ENCODE data around the gene TLR10.
"Not testable (repeated sequence)": the region's sequence is repeated elsewhere in the genome, so short reads cannot be mapped to it uniquely, and the experiment has no call there.

The TLR10 gene

DNA sequence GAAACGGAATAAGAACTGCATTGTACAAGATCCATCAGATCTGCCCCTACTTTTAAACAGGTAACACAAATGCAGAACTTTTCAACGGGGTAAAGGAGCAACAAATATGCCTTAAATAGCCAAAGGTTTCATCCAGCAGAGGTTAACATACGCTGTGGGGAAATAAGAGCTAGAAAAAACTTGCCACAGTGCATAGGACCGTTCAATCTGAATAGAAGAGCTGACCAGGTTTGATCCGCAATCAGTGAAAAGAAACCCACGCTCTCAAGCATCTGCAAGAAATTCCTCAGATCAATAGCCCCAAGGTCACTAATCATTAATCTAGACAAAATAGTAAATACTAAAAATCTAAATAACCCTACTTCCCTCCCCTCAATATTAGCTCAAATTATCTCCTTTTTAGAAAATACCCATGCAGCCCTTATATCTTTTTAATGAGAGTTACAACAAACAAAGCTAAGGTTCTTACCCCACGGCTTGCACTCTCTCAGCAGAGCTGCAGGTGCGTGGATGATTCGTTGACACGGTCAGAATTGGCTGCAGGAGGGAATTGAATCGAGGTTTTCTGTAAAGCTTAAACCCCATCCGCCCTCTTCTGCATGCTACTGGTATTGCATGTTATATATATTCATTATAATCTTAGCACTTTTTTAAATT is at the start of gene TLR10:
Gene TLR10, minus strand, starts transcription at position 539 of the 657 bp plus-strand sequence. CDS start 7,400 bp downstream, outside the sequence.
- DNase-seq (ENCODE audit: low spot score), result peak; percentile 95

DNA sequence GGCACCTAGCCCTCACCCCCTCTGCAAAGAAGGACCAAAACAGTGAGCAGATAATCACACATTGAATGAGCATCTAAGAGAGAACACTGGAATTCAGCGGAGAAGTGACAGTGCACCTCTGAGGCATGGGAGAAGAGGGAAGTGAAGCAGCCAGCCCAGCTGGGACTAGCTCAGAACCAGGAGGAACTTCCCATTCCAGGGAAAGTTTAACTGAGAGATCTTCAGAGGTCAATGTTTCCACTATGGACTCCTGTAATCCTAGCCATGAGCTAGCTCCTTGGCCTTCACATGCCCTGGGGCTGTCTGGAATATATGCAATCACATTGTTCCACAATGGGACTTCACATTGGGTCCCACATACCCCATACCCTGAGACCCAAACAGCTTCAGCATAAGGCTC is 49.4 kb upstream of the TLR10 start:
- DNase-seq (ENCODE audit: low spot score), result no peak

GRCh38 chr4:38831653-38832052 is 48.9 kb upstream of the TLR10 start:
- no peak for DNase-seq (ENCODE audit: low spot score)

DNA sequence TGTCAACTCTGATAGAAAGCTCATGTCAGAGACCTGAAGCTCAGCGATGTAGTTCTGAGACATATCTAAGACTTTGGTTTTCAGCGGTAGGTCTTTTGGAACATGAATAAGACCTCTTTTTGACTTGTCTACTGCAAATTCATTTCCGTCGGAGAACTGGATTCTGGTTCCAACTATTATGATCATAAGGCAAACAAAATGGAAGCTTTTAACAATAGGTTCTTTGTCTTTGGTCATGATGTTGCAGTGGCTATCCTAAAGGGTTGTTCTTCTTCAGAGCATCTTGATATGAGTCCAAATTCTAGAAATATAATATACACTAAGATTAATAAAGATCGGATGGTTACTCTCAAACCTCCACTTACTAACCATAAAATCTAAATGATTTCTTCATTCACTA is 46.4 kb upstream of the TLR10 start:
- DNase-seq (ENCODE audit: low spot score), result no peak

DNA sequence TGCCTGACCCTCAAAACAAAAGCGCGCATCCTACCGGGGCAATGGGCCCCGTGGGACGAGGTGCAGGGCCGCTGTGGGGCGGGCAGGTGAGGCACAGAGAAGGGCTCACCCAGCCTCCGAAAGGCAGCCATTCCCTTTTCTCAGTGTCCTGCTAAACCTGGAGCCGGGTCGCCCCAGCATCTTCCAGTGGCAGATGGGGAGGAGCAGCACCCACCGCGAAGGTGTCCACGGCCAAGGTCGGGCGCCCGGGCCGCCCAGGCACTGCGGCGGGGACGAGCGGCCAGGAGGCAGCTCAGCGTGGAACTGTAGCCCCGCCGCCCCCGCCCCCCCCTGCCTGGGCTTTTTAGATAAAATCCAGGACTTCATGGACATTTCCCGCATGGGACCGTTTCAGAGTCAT is 41.0 kb upstream of the TLR10 start:
- DNase-seq (ENCODE audit: low spot score), result no peak

DNA sequence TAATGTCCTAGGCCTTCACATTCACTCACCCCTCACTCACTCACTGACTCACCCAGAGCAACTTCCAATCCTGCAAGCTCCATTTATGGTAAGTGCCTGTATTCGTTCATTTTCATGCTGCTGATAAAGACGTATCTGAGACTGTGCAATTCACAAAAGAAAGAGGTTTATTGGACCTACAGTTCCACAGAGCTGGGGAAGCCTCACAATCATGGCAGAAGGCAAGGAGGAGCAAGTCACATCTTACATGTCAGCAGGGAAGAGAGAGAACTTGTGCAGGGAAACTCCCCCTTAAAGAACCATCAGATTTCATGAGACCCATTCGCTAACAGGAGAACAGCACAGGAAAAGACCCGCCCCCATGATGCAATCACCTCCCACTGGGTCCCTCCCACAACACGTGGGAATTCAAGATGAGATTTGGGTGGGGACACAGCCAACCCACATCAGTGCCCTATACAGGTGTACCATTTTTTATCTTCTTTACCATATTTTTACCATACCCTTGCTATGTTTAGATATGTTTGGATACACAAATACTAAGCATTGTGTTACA is 40.0 kb upstream of the TLR10 start:
- DNase-seq (ENCODE audit: low spot score), result no peak

DNA sequence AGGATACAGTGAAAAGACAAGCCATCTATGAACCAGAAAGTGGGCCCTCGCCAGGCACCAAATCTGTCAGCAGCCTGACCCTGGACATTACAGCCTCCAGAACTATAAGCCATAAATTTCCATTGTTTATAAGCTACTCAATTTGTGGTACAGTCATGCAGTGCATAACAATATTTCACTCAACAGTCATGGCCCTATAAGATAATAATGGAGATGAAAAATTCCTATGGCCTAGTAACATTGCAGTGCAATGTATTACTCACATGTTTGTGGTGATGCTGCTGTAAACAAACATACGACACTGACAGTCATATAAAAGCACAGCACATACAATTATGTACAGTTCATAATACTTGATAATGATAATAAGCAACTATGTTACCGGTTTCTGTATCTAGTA is 38.9 kb upstream of the TLR10 start:
- DNase-seq (ENCODE audit: low spot score), result no peak

DNA sequence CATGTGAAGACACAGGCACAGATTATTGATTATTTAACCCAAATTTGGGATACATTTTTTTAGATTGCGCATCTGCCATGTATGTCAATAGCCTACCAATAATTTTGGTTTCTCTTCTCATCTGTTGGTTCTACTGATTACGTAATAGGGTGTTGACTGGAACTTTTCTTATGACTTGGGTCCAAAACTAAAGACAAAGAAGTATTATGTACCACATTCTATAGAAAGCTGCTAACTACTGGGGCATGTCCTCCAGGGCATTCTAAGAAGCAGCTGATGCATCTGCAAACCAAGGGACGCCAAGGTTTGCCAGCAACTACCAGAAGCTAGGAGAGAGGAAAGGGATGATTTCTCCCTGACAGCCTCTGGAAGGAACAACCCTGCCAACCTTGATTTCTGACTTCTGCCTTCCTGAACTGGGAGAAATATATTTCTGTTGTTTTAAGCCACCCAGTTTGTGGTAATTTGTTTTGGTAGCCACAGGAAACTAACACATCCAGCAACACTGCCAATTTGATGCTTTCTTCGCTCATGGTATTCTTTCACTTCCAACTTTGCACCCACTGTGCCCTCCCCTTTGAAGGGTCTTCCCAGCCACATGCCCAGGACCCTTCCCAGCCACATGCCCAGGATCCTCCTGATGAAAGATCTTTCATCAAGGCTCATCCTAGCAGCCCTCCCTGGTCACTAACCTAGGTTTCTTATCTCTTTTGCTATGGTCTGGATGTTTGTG is 37.7 kb upstream of the TLR10 start:
- DNase-seq (ENCODE audit: low spot score), result no peak

DNA sequence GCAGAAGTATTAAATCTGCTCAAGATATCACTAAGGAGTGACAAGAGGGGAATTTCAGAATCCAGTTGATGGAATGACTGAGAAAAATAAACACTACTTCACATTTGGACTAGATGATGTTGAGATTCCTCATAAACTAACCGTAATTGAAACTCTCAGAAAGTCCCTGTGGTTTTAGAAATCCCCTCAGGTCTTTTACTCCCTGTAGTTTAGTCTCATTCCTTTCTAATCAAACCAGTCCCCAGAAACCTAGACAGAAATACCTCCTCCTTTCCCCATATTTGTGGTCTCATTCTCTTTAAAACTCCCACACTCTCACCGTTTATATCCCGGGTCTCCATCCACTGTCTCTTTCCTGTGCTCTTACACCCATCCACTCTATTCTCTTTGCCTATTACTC is 36.8 kb upstream of the TLR10 start:
- DNase-seq (ENCODE audit: low spot score), result no peak

- peak; percentile 7 for DNase-seq (ENCODE audit: low spot score)
Measured at GRCh38 chr4:38818441-38818976, 35.7 kb upstream of the TLR10 start.

DNA sequence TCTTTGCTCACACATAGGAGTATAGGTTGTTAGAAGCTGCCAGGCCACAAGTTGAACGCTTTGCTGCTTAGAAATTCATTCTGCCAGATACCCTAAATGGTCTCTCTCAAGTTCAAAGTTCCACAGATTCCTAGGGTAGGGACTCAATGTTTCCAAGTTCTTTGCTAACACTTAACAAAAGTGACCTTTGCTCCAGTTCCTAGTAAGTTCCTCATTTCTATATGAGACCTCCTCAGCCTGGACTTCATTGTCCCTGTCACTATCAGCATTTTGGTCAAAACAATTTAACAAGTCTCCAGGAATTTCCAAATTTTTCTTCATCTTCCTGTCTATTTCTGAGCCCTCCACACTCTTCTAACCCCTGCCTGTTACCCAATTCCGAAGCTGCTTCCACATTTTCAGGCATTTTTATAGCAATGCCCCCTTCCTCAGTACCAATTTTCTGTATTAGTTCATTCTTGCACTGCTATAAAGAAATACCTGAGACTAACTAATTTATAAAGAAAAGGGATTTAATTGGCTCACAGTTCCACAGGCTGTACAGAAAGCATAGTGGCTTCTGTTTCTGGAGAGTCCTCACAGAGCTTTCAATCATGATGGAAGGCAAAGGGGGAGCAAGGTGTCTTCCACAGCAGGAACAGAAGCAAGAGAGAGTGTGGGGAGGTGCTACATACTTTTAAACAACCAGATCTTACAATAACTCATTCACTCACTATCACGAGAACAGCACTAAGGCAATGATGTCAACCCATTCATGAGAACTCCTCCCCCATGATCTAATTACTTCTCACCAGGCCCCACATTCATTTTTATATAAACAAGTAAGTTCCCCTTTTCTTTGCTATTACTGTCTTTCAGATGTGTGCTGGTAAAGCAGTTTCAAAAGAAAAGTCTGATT is 33.3 kb upstream of the TLR10 start:
- DNase-seq (ENCODE audit: low spot score), result peak; percentile 90

DNA sequence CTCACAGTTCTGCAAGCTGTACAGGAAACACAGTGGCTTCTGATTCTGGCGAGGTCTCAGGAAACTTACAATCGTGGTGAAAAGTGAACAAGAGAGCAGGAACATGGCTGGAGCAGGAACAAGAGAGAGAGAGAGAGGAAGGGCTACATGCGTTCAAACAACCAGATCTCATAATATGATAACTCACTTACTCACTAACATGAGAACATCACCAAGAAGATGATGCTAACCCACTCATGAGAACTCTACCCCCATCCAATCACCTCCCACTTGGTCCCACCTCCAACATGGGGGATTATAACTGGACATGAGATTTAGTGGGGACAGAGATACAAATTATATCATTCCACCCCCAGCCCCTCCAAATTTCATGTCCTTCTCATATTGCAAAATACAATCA is 31.6 kb upstream of the TLR10 start:
- DNase-seq (ENCODE audit: low spot score), result no peak

DNA sequence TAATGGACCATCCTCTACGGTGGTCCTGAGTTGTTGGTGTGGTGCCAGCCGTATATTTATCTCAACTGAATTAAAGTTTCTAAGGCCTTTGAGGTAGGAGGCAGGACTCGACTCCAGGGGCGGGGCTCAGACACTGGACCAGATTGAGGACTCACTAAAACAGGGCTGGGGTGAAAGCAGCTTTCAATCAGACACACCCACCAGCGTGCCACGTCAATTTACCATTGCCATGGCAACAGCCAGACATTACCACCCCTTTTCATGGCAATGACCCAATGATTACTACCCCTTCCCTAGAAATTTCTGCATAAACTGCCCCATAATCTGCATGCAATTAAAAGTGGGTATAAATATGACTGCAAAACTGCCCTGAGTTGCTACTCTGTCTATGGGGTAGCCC is 28.5 kb upstream of the TLR10 start:
- DNase-seq (ENCODE audit: low spot score), result no peak

- DNase-seq (ENCODE audit: low spot score), result not testable (repeated sequence)
Measured at GRCh38 chr4:38807462-38807861, 24.7 kb upstream of the TLR10 start.

DNA sequence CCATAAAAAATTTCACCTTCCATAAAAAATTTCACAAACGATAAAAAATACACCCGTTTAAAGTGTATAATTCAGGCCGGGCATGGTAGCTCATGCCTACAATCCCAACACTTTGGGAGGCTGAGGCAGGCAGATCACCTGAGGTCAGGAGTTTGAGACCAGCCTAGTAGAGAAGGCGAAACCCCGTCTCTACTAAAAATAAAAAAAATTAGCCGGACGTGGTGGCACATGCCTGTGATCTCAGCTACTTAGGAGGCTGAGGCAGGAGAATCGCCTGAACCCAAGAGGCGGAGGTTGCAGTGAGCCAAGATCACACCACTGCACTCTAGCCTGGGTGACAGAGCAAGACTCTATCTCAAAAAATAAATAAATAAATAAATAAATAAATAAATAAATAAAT is 23.5 kb upstream of the TLR10 start:
- DNase-seq (ENCODE audit: low spot score), result not testable (repeated sequence)

DNA sequence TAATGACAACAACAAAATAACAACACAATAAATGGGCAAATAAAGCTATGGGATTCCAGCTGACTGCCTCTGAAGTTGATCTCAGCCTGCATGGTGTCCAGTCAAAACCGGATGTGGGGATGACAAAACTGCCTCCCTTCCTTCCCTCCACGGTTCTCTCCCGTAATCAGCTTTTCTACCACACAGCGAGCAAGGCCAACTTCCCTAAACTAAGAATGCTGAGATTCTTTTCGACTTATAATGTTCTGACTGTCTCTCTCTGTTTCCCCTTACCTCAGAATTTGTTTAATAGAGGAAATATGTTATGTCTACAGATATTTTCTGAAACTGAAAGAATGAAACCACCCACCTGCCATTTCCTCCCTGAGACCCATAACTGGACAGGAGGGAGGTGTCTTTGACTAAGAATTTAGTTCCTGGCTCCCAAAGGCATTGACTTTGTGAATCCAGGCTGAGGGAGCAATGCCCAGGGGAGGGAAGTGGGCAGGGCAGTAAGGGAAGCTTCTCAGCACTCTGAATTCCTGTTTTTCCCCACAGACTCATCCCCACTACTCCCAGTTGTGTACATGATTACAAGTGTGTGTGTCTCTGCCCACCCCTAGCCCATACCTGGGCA is 22.8 kb upstream of the TLR10 start:
- peak; percentile 75 for DNase-seq (ENCODE audit: low spot score)

GRCh38 chr4:38804654-38805295 is 22.0 kb upstream of the TLR10 start, which contains the start of gene TLR1:
TSS of gene TLR1 (minus strand) at chr4:38804791. CDS start at chr4:38798831, 5,960 bp downstream.
- DNase-seq (ENCODE audit: low spot score), result peak; percentile 88

GRCh38 chr4:38803833-38804653 is 21.3 kb upstream of the TLR10 start:
- no peak for DNase-seq (ENCODE audit: low spot score)

DNA sequence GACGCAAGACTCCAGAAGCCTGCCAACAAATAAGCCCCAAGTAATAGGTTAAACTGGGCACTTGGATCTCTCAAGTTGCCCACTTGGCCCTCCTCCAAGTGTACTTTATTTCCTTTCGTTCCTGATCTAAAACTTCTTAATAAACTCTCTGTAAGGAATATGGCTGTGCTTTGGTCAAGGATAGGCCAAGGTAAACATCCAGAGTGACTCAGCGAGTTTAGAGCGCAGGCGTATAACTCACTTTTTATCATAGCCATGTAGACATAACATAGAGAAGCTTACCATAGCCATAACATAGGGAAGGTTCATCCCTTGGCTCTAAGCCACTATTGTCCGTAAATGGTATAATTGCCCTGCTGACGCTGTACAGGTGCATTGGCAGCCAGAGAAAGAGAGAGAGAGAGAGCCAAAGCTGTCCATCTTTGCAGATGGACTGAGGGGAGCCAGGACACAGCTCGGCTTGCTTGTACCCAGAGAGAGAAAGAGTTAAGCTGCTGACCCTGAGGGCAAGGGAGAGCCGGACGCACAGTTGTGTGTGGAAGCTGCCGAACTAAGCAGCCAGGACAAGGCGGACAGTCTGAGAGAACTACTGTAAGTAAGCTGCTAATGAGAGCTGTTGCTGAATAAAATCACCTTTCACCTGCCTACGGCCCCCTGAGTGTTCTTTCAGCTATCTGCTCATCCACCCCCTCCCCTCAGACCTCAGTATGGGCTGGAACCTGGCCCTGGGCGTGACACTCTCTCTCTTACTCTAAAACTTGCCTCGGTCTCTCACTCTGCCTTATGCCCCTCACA is 20.0 kb upstream of the TLR10 start:
- DNase-seq (ENCODE audit: low spot score), result peak; percentile 50

All from NAMALWA (cell line).